Activated naive CD8-positive, alpha-beta T cell treated with anti-CD3 and anti-CD28 coated beads, Interleukin-2, amount 10 ng/mL, durations not matched to agents 7 days and 5 days (primary cell): ENCODE data around the gene CCDC9B. TPM values are rescaled to one million over a fixed set of nuclear protein-coding genes. Genes with fewer than 3 reads are reported as not detected.
A peak's percentile ranks its signal among the peaks of the same experiment; 100 is the strongest.

Source experiments
- ATAC-seq: fragments of 150-1000 bp; cut with Tn5 transposase; one replicate; pipeline ENCODE4 v1.10.0; 2021; ENCODE audit warnings: low read depth, moderate library complexity
- POLR2A ChIA-PET: fragments of 350-600 bp; sonication (Branson Sonifier 250); formaldehyde crosslinking; loops from one replicate; lab custom pipeline; 2021; ENCODE audit warnings: antibody characterized with exemption; lab: Charles Lee
- DNase-seq: peaks from one replicate; pipeline ENCODE4 v3.0.0; 2021
- H3K27ac Mint-ChIP-seq: one replicate; pipeline ENCODE4 v1.8.0; 2022; ENCODE audit warnings: mild to moderate bottlenecking, mixed read lengths
- H3K27me3 Mint-ChIP-seq: one replicate; pipeline ENCODE4 v1.8.0; 2022; ENCODE audit warnings: mild to moderate bottlenecking, moderate library complexity, mixed read lengths
- H3K36me3 Mint-ChIP-seq: one replicate; pipeline ENCODE4 v1.8.0; 2021; ENCODE audit warnings: mild to moderate bottlenecking, mixed read lengths
- H3K4me1 Mint-ChIP-seq: one replicate; pipeline ENCODE4 v1.8.0; 2021; ENCODE audit warnings: mixed read lengths
- H3K4me3 Mint-ChIP-seq: one replicate; pipeline ENCODE4 v1.8.0; 2022; ENCODE audit warnings: mild to moderate bottlenecking, moderate library complexity, mixed read lengths
- H3K9me3 Mint-ChIP-seq: one replicate; pipeline ENCODE4 v1.8.0; 2021; ENCODE audit warnings: mixed read lengths
- total RNA-seq, 2 experiments: library from RNA; stranded (reverse); gene quantifications; one replicate each; pipeline ENCODE4 v1.2.3, GENCODE V29; 2021

The CCDC9B gene
- total RNA-seq, 2 experiments from 2014 or later = 2.3 to 2.6 TPM

DNA sequence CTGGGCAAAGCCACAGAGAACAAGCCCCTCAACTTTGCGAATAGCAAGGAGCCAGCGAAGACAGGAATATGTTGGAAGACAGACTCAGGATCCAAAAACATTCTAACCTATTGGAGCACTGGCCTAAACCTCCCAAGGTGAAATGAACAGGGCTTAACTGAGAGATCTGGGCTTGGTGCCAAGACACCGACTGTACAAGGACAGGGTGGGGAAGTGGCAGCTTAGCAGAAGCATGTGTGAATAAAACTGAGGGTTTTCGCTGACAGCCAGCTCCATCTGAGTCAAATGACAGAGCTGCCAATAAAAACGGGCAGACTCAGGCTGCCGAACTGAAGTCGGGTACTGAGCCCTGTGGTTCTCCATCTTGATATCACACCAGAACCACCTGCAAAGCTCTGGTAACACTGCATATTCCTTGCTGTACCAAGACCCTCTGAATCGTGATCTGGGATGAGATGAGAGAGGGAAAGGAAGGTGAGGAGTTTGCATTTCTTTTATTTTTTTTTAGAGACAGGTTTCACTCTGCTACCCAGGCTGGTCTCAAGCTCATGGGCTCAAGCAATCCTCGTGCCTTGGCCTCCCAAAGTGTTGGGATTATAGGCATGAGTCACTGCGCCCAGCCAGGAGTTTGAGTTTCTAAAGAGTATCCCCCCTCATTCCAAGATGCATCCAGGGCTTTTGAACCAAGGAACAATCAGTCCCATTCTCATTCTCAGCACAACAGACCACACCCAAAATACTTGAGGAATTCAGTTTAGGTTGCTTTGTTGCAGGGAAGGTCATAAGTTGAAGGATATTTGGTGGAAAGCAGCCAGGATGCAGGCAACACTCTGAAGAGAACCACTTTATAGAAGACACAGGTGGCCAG, 27.0 kb downstream of the CCDC9B start:
- no peaks in the 10 kb centered on the region for H3K36me3 Mint-ChIP-seq
- H3K27me3 Mint-ChIP-seq = peaks cover 43% of the 10 kb centered on the region
- H3K9me3 Mint-ChIP-seq = no peaks in the 10 kb centered on the region
- no peak overlapping the region for H3K4me3 Mint-ChIP-seq
- DNase-seq = no peak
- POLR2A ChIA-PET = interaction anchor here (7.1 kb wide), 1 partner anchor 35 kb away, joined by 55 read pairs; no protein-coding TSS in a partner anchor
- H3K4me1 Mint-ChIP-seq = peaks cover 20% of the 10 kb centered on the region
- H3K27ac Mint-ChIP-seq = no peak overlapping the region
- no peak for ATAC-seq

- H3K4me1 Mint-ChIP-seq = peaks cover 20% of the 10 kb centered on the region
- H3K4me3 Mint-ChIP-seq = no peak overlapping the region
- POLR2A ChIA-PET = interaction anchor here (7.1 kb wide), 1 partner anchor 34 kb away, joined by 55 read pairs; no protein-coding TSS in a partner anchor
- no peaks in the 10 kb centered on the region for H3K9me3 Mint-ChIP-seq
- DNase-seq (no peak), ATAC-seq (no peak)
- no peaks in the 10 kb centered on the region for H3K36me3 Mint-ChIP-seq
- H3K27me3 Mint-ChIP-seq = peaks cover 37% of the 10 kb centered on the region
- no peak overlapping the region for H3K27ac Mint-ChIP-seq
Measured at GRCh38 chr15:40312370-40313158, 28.2 kb downstream of the CCDC9B start.

DNA sequence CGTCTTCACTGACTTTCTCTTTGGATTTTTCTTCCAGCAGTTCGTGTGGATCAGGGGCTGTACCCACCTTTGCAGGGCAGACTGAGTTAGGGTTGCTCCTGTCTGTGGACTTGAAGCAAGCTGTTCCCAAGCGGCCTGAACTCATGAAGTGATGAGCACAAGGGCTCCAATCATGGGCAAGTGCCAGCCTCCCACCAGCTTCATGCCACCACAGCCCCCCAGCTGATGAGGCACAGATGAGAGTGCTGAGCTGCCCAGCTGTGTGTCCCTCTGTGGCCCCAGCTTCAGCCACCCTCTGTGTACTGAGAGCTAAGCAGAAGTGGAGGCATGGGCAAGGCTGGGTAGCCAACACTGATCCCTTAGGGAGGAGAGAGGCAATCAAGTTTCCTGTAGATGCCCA, 29.7 kb downstream of the CCDC9B start:
- Mint-ChIP-seq H3K36me3 (peaks cover 4% of the 10 kb centered on the region), H3K27ac (no peak overlapping the region), H3K4me1 (peaks cover 28% of the 10 kb centered on the region), H3K27me3 (peaks cover 31% of the 10 kb centered on the region), H3K4me3 (no peak overlapping the region), H3K9me3 (no peaks in the 10 kb centered on the region)
- ATAC-seq (no peak), DNase-seq (no peak)
- POLR2A ChIA-PET = interaction anchor here (5.3 to 7.1 kb wide), 2 partner anchors 26 to 32 kb away, joined by 39 to 55 read pairs; partner anchors contain the start of gene ANKRD63

DNA sequence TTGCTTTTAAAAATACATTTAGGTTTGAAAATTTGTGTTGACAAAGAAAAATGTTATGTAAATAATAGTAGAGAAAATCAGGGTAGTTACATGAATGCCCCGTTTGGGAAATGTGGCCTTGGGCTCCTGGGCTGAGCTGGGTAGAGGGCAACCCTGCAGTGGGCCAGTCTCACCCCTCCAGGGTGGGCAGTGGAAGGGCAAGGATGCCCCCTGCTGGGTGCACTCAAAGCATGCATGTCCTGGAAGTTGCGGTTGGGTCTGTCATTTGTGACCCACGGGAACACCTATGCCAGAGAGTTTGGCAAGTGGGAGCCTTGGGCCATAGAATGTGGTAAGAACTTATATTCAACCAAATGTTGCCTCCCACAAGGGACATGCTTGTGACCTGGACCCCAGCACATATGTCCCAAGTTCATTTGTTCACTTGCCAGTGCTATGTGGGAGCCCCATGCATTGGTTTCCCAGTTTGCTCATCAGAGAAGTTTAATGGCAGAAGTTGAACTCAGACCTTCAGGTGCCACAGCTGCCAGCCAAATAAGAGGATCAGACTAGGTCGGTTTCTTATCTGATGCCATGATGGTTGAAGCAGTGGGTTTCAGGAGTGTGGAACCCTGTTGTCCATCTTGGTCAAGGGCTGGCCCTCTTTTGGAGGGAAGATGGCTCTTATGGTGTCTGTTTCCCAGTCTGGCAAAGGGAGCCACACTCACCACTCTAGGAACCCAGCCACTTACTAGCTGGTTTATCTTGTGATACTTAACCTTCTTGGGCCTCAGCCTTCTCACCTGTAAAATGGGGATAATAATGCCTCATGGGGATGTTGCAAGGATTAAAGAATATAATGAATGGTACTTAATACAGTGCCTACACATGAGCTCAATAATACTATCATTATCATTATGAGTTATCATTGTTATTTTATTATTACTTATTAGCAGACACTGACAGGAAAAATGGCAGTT, 30.5 kb downstream of the CCDC9B start:
- Mint-ChIP-seq H3K36me3 (peaks cover 4% of the 10 kb centered on the region), H3K27ac (peak overlapping the region; percentile 98), H3K27me3 (peaks cover 23% of the 10 kb centered on the region), H3K4me3 (peak overlapping the region; percentile 98), H3K4me1 (peaks cover 29% of the 10 kb centered on the region), H3K9me3 (no peaks in the 10 kb centered on the region)
- DNase-seq = peak; percentile 77
- ATAC-seq = no peak
- POLR2A ChIA-PET = interaction anchor here (1.5 to 7.1 kb wide), 4 partner anchors 12 to 93 kb away, joined by 3 to 55 read pairs (median 38); partner anchors contain the start of genes ANKRD63 and INAFM2

DNA sequence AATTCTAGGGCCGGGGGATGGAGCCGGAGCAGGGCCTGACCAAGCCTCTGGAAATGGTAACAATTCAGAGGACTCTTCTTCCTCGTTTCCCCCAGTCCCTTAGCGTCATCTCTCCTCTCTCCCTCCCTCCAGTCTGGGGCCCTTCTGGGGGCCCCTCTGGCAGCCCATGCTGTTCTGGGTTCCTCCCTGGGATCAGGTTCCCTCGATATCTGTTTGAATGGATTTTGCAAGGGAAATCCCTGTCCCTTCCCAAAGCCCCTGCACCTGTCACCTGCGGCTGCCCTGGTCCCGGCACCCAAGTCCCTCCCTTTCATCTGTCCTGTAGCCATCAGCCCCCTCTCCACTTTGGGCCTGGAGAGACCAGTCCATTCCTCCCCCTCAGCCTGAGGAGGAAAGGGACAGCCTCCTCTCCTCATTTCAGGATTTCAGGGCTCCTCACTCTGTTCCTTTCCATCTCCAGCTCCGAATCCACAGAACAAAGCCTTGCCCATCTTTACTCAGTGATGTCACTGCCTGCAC, 31.3 kb downstream of the CCDC9B start:
- peaks cover 4% of the 10 kb centered on the region for H3K36me3 Mint-ChIP-seq
- POLR2A ChIA-PET = interaction anchor here (1.5 to 7.1 kb wide), 7 partner anchors 13 to 271 kb away, joined by 3 to 55 read pairs (median 24); partner anchors contain the start of genes ANKRD63, INAFM2 and SRP14
- peaks cover 30% of the 10 kb centered on the region for H3K4me1 Mint-ChIP-seq
- H3K27ac Mint-ChIP-seq = peak overlapping the region; percentile 98
- peaks cover 20% of the 10 kb centered on the region for H3K27me3 Mint-ChIP-seq
- no peaks in the 10 kb centered on the region for H3K9me3 Mint-ChIP-seq
- DNase-seq = no peak
- ATAC-seq = no peak
- peak overlapping the region; percentile 98 for H3K4me3 Mint-ChIP-seq

GRCh38 chr15:40307421-40308211, 33.1 kb downstream of the CCDC9B start, which contains the start of gene PLCB2:
TSS of gene PLCB2 (minus strand) at chr15:40307935. CDS start at chr15:40307672, 263 bp downstream.
- Mint-ChIP-seq H3K4me3 (peak within 1 kb of the TSS; percentile 98), H3K27me3 (peaks cover 11% of the 10 kb centered on the region), H3K27ac (peak within 1 kb of the TSS; percentile 98), H3K4me1 (peaks cover 24% of the 10 kb centered on the region), H3K36me3 (peaks cover 16% of the 10 kb centered on the region), H3K9me3 (no peaks in the 10 kb centered on the region)
- DNase-seq (peak; percentile 79), ATAC-seq (peak; percentile 75)
- POLR2A ChIA-PET = interaction anchor here (0.9 to 7.1 kb wide), 21 partner anchors 9 to 976 kb away, joined by 3 to 55 read pairs (median 5); partner anchors contain the start of genes ANKRD63, CCDC9B, DISP2 and INAFM2

DNA sequence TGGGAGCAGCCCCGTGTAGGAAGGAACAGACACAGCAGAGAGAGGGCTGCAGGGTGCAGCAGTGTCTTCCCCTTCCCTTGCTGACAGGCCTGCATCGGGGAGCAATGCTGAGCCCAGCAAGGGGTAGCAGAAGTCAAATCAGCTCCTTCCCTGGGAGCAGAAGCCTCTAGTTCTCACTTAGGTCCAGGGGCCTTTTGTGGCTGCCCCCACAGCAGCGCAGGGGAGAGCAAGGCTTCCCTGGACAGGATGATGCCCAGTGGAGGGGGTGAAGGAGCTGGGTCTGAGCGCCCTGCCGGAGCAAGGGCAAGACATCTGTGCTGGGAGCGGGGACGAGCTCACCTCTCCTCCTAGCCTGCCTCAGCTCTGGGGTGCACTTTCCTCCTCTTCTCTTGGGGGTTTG, 33.8 kb downstream of the CCDC9B start:
- ATAC-seq = peak; percentile 27
- POLR2A ChIA-PET = interaction anchor here (0.8 to 7.1 kb wide), 18 partner anchors 8 to 268 kb away, joined by 3 to 55 read pairs (median 8); partner anchors contain the start of genes ANKRD63, BAHD1, CCDC9B and DISP2
- peaks cover 24% of the 10 kb centered on the region for H3K4me1 Mint-ChIP-seq
- H3K36me3 Mint-ChIP-seq = peaks cover 21% of the 10 kb centered on the region
- peak; percentile 56 for DNase-seq
- peaks cover 6% of the 10 kb centered on the region for H3K27me3 Mint-ChIP-seq
- no peaks in the 10 kb centered on the region for H3K9me3 Mint-ChIP-seq
- peak overlapping the region; percentile 98 for H3K27ac Mint-ChIP-seq
- peak overlapping the region; percentile 98 for H3K4me3 Mint-ChIP-seq

- Mint-ChIP-seq H3K4me3 (peak overlapping the region; percentile 98), H3K4me1 (peaks cover 24% of the 10 kb centered on the region), H3K36me3 (peaks cover 26% of the 10 kb centered on the region), H3K9me3 (peaks cover 2% of the 10 kb centered on the region), H3K27ac (peak overlapping the region; percentile 98), H3K27me3 (peaks cover 5% of the 10 kb centered on the region)
- DNase-seq (no peak), ATAC-seq (no peak)
- POLR2A ChIA-PET = interaction anchor here (0.8 to 7.1 kb wide), 10 partner anchors 10 to 135 kb away, joined by 3 to 55 read pairs (median 9); partner anchors contain the start of genes BAHD1, CCDC9B and INAFM2
Measured at GRCh38 chr15:40306371-40306770, 34.4 kb downstream of the CCDC9B start.

- no peaks in the 10 kb centered on the region for H3K27me3 Mint-ChIP-seq
- no peak for ATAC-seq
- H3K9me3 Mint-ChIP-seq = peaks cover 5% of the 10 kb centered on the region
- peaks cover 24% of the 10 kb centered on the region for H3K4me1 Mint-ChIP-seq
- POLR2A ChIA-PET = interaction anchor here (0.7 kb wide), 1 partner anchor 82 kb away, joined by 6 read pairs; no protein-coding TSS in a partner anchor
- H3K4me3 Mint-ChIP-seq = peak overlapping the region; percentile 22
- no peak for DNase-seq
- H3K36me3 Mint-ChIP-seq = peaks cover 36% of the 10 kb centered on the region
- H3K27ac Mint-ChIP-seq = no peak overlapping the region
Measured at GRCh38 chr15:40305281-40305680, 35.5 kb downstream of the CCDC9B start.

DNA sequence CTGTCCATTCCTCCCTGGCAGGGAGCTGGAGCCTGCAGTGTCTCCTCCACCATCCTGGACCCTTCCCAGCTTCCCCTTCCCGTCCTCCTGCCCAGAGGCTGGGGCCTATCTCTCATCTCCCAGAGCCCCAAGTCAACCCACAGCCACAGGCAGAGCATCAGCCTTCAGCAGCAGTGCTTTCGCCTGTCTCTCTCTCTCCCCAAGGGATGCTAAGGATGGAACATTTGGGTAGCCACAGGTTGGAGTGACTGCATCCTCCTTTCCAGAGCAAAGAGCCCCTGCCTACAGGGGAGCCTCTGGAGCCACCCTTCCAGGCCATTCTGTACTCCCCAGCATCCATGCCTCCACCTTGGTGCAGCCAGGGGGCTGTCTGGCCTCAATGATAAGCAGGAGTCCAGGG, 37.2 kb downstream of the CCDC9B start:
- POLR2A ChIA-PET = no interaction called here
- Mint-ChIP-seq H3K4me1 (peaks cover 10% of the 10 kb centered on the region), H3K4me3 (no peak overlapping the region), H3K36me3 (peaks cover 48% of the 10 kb centered on the region), H3K9me3 (peaks cover 6% of the 10 kb centered on the region), H3K27me3 (no peaks in the 10 kb centered on the region), H3K27ac (no peak overlapping the region)
- DNase-seq (no peak), ATAC-seq (no peak)

DNA sequence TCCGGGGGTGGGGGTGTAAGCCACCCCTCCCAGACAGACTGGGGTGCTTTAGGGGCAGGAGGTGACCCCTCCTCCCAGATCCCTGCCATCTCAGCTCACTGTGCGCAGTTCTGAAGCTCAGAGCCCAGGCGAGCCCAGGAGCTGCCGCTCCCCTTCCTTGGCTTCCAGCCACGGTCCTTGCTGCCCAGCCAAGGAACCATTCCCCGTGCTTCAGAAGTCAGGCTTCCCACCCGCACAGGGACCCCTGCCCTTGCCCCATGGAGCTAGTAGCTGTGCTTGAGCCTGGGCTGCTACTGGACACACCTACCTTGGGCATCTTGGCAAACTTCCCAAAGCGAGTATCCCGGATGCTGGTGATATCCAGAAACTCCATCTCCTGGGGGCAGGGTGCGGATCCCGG, 37.8 kb downstream of the CCDC9B start:
- H3K4me3 Mint-ChIP-seq = no peak overlapping the region
- POLR2A ChIA-PET = no interaction called here
- H3K36me3 Mint-ChIP-seq = peaks cover 48% of the 10 kb centered on the region
- DNase-seq (no peak), ATAC-seq (no peak)
- H3K9me3 Mint-ChIP-seq = peaks cover 6% of the 10 kb centered on the region
- peaks cover 10% of the 10 kb centered on the region for H3K4me1 Mint-ChIP-seq
- no peak overlapping the region for H3K27ac Mint-ChIP-seq
- no peaks in the 10 kb centered on the region for H3K27me3 Mint-ChIP-seq
